H9 (cell line): ENCODE data around the gene TMA7B. TPM values are rescaled to one million over a fixed set of nuclear protein-coding genes. Genes with fewer than 3 reads are reported as not detected.

ENCODE experiments used
- DNase-seq: peaks from one replicate; pipeline ENCODE4 v3.0.0-alpha.2; 2017
- H2AFZ ChIP-seq: one replicate; pipeline ENCODE4 v1.6.1; 2013; ENCODE audit warnings: mild to moderate bottlenecking, low read length, control low read depth, moderate library complexity
- H2AK5ac ChIP-seq: 2 replicates; pipeline ENCODE4 v1.6.1; 2013; ENCODE audit warnings: low read length, control low read depth, mixed read lengths; ENCODE audit not compliant: insufficient read length
- H2BK120ac ChIP-seq: one replicate; pipeline ENCODE4 v1.6.1; 2013; ENCODE audit warnings: low read depth, mild to moderate bottlenecking, low read length, control low read depth, inconsistent platforms; ENCODE audit not compliant: poor library complexity, severe bottlenecking
- H2BK12ac ChIP-seq: 2 replicates; pipeline ENCODE4 v1.6.1; 2013; ENCODE audit warnings: low read length, control low read depth, mixed read lengths, low read depth; ENCODE audit not compliant: insufficient read length
- H2BK15ac ChIP-seq: 2 replicates; pipeline ENCODE4 v1.6.1; 2013; ENCODE audit warnings: low read depth, low read length, control low read depth
- H2BK20ac ChIP-seq: one replicate; pipeline ENCODE4 v1.6.1; 2013; ENCODE audit warnings: low read depth, mild to moderate bottlenecking, low read length, control low read depth, inconsistent platforms; ENCODE audit not compliant: poor library complexity, severe bottlenecking
- H2BK5ac ChIP-seq: 2 replicates; pipeline ENCODE4 v1.6.1; 2013; ENCODE audit warnings: low read length, control low read depth, mixed read lengths; ENCODE audit not compliant: insufficient read length
- H3K14ac ChIP-seq: 2 replicates; pipeline ENCODE4 v1.6.1; 2013; ENCODE audit warnings: low read length, control low read depth; ENCODE audit not compliant: insufficient read depth
- H3K18ac ChIP-seq: 2 replicates; pipeline ENCODE4 v1.6.1; 2013; ENCODE audit warnings: low read depth, mild to moderate bottlenecking, mixed read lengths, low read length, control low read depth; ENCODE audit not compliant: insufficient read length
- H3K23ac ChIP-seq: 2 replicates; pipeline ENCODE4 v1.6.1; 2013; ENCODE audit warnings: low read length, control low read depth, mixed read lengths, low read depth; ENCODE audit not compliant: insufficient read length
- H3K23me2 ChIP-seq: 2 replicates; pipeline ENCODE4 v1.6.1; 2013; ENCODE audit warnings: low read depth, mild to moderate bottlenecking, mixed read lengths, low read length, control low read depth; ENCODE audit not compliant: insufficient read length, poor library complexity, severe bottlenecking
- H3K27ac ChIP-seq: 2 replicates; pipeline ENCODE4 v1.5.1; 2013; ENCODE audit warnings: low read length, control low read depth, mixed read lengths, low read depth; ENCODE audit not compliant: insufficient read length
- H3K27me3 ChIP-seq: 2 replicates; pipeline ENCODE4 v1.6.1; 2013; ENCODE audit warnings: low read length, control low read depth, inconsistent platforms; ENCODE audit not compliant: insufficient read depth
- H3K4ac ChIP-seq: 2 replicates; pipeline ENCODE4 v1.6.1; 2013; ENCODE audit warnings: low read depth, mild to moderate bottlenecking, control low read depth, inconsistent platforms, low read length, moderate library complexity
- H3K4me1 ChIP-seq: 2 replicates; pipeline ENCODE4 v1.6.1; 2013; ENCODE audit warnings: low read length, control low read depth, inconsistent platforms; ENCODE audit not compliant: insufficient read depth
- H3K4me2 ChIP-seq: 2 replicates; pipeline ENCODE4 v1.6.1; 2013; ENCODE audit warnings: low read length, control low read depth, mixed read lengths; ENCODE audit not compliant: insufficient read length, insufficient read depth
- H3K56ac ChIP-seq: 2 replicates; pipeline ENCODE4 v1.6.1; 2013; ENCODE audit warnings: low read depth, mild to moderate bottlenecking, mixed read lengths, low read length, control low read depth; ENCODE audit not compliant: insufficient read length
- H3K79me1 ChIP-seq: 2 replicates; pipeline ENCODE4 v1.6.1; 2013; ENCODE audit warnings: low read depth, mild to moderate bottlenecking, moderate library complexity, low read length, control low read depth, inconsistent platforms; ENCODE audit not compliant: insufficient read depth, poor library complexity, severe bottlenecking
- H3K79me2 ChIP-seq: 2 replicates; pipeline ENCODE4 v1.6.1; 2013; ENCODE audit warnings: low read length, control low read depth, inconsistent platforms; ENCODE audit not compliant: insufficient read depth
- H3K9ac ChIP-seq: 2 replicates; pipeline ENCODE4 v1.6.1; 2013; ENCODE audit warnings: low read length, control low read depth, mixed read lengths; ENCODE audit not compliant: insufficient read length; ENCODE audit errors: extremely low read depth
- H3K9me3 ChIP-seq: one replicate; pipeline ENCODE4 v1.6.1; 2013; ENCODE audit warnings: low read depth, low read length, inconsistent platforms; ENCODE audit not compliant: control insufficient read depth
- H3T11ph ChIP-seq: one replicate; pipeline ENCODE4 v1.6.1; 2013; ENCODE audit warnings: mild to moderate bottlenecking, low read length, control low read depth, inconsistent platforms
- H4K20me1 ChIP-seq: one replicate; pipeline ENCODE4 v1.6.1; 2013; ENCODE audit not compliant: control insufficient read depth, insufficient read length, insufficient read depth
- H4K5ac ChIP-seq: 2 replicates; pipeline ENCODE4 v1.6.1; 2013; ENCODE audit warnings: low read depth, mild to moderate bottlenecking, mixed read lengths, low read length, control low read depth; ENCODE audit not compliant: insufficient read length
- H4K8ac ChIP-seq: replicated peaks from 2 replicates; pipeline ENCODE4 v1.6.1; 2013; ENCODE audit warnings: low read length, control low read depth, mixed read lengths, low read depth; ENCODE audit not compliant: insufficient read length
- H4K91ac ChIP-seq: 2 replicates; pipeline ENCODE4 v1.6.1; 2013; ENCODE audit warnings: low read depth, mild to moderate bottlenecking, moderate library complexity, mixed read lengths, low read length, control low read depth; ENCODE audit not compliant: insufficient read length
- H3K27ac Mint-ChIP-seq, 3 experiments: 2 replicates in 2 of 3; 3 replicates in 1 of 3; pipeline ENCODE4 v1.8.0; 2020 to 2021; ENCODE audit warnings: mixed read lengths in 3 of 3, mild to moderate bottlenecking in 1 of 3, moderate library complexity in 1 of 3
- H3K27me3 Mint-ChIP-seq: 2 replicates; pipeline ENCODE4 v1.8.0; 2021; ENCODE audit warnings: low read depth, mild to moderate bottlenecking, moderate library complexity, mixed read lengths
- H3K36me3 Mint-ChIP-seq, 3 experiments: 2 replicates in 2 of 3; 3 replicates in 1 of 3; pipeline ENCODE4 v1.8.0; 2020 to 2021; ENCODE audit warnings: low read depth in 3 of 3, mixed read lengths in 3 of 3; ENCODE audit not compliant: insufficient read depth in 1 of 3
- H3K4me1 Mint-ChIP-seq, 2 experiments: 2 replicates each; pipeline ENCODE4 v1.8.0; 2020; ENCODE audit warnings: mixed read lengths in 2 of 2
- H3K4me3 Mint-ChIP-seq, 2 experiments: 2 replicates in 1 of 2; 3 replicates in 1 of 2; pipeline ENCODE4 v1.8.0; 2020 to 2021; ENCODE audit warnings: mild to moderate bottlenecking in 2 of 2, mixed read lengths in 2 of 2, moderate library complexity in 1 of 2
- H3K9me3 Mint-ChIP-seq, 2 experiments: 2 replicates in 1 of 2; 3 replicates in 1 of 2; pipeline ENCODE4 v1.8.0; 2020; ENCODE audit warnings: mild to moderate bottlenecking in 2 of 2, mixed read lengths in 2 of 2, moderate library complexity in 1 of 2
- CTCF ChIP-seq: fragments of 200-600 bp; sonication (generic); conservative IDR thresholded peaks from 3 replicates; pipeline ENCODE4 v1.8.0; 2021; ENCODE audit warnings: antibody characterized with exemption, mild to moderate bottlenecking
- WGBS: extraction: QIAGEN DNeasy Blood & Tissue Kit; methylation state at CpG from one replicate; pipeline ENCODE4 v1.1.7; 2013; ENCODE audit warnings: missing lambda C conversion rate, low lambda C conversion rate, mixed read lengths; ENCODE audit not compliant: insufficient read length; ENCODE audit errors: extremely low coverage; 5-methylcytosine and 5-hydroxymethylcytosine counted together
- total RNA-seq: library from RNA; stranded (reverse); gene quantifications from 2 replicates; pipeline ENCODE4 v1.2.1, GENCODE V29; 2021

Gene TMA7B
- total RNA-seq, 1 experiment from 2014 or later: not detected

DNA sequence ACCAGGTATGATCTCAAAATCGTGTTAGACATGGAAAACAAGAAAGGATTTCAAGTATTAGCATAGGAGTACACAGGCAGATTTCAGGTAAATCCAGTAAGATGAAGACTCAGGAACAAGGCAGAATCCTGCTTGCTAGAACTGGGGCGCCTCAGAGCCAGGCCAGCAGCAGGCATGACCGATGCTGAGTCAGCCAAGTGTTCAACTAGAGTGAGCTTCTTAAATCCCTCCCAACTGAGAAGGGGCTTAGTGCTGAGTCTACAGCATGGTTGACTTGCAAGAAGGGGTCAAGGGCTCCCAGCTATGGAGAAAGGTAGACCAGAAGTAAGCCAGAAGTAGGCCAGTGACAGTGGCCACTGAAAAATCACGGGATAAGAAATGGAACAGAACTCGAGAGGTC is 46.9 kb upstream of the TMA7B start:
- peaks cover 7% of the 10 kb centered on the region for H3K27me3 Mint-ChIP-seq
- no CpG with 5 or more reads among the region's 5 CpGs for WGBS

More for the DNA sequence above, 46.9 kb upstream of the TMA7B start:
- Mint-ChIP-seq H3K36me3 (no peaks in the 10 kb centered on the region), H3K4me1 (peaks cover 13 to 33% of the 10 kb centered on the region in 2 experiments), H3K4me3 (no peak overlapping the region), H3K9me3 (no peaks in the 10 kb centered on the region), H3K27ac (no peak overlapping the region)
- no peak overlapping the region for H4K5ac ChIP-seq
- H3K27ac ChIP-seq: no peak overlapping the region
- no peak overlapping the region for H2BK120ac ChIP-seq
- H3K4ac ChIP-seq: no peak overlapping the region
- H2BK12ac ChIP-seq: no peak overlapping the region
- H2BK5ac ChIP-seq: no peak overlapping the region
- no peaks in the 10 kb centered on the region for H3K4me1 ChIP-seq
- no peaks in the 10 kb centered on the region for H3K79me2 ChIP-seq
- no peak overlapping the region for H2BK20ac ChIP-seq
- no peaks in the 10 kb centered on the region for H4K20me1 ChIP-seq
- no peak for TF ChIP-seq CTCF
- no peaks in the 10 kb centered on the region for H3K79me1 ChIP-seq
- no peaks in the 10 kb centered on the region for H3K27me3 ChIP-seq
- H3K18ac ChIP-seq: no peak overlapping the region
- no peak overlapping the region for H3K23ac ChIP-seq
- H2AFZ ChIP-seq: no peak overlapping the region
- H4K91ac ChIP-seq: no peak overlapping the region
- no peak overlapping the region for H3K4me2 ChIP-seq
- H2BK15ac ChIP-seq: no peak overlapping the region
- no peak overlapping the region for H3K56ac ChIP-seq
- no peak overlapping the region for H4K8ac ChIP-seq
- H3T11ph ChIP-seq: no peak overlapping the region
- no peak overlapping the region for H3K14ac ChIP-seq
- H3K9ac ChIP-seq: no peak overlapping the region
- H3K23me2 ChIP-seq: no peaks in the 10 kb centered on the region
- DNase-seq: no peak
- H2AK5ac ChIP-seq: no peak overlapping the region
- H3K9me3 ChIP-seq: no peaks in the 10 kb centered on the region
